Measurements from ENCODE around the gene PKNOX2. TPM values are rescaled to one million over a fixed set of nuclear protein-coding genes. Genes with fewer than 3 reads are reported as not detected.

The PKNOX2 gene
- total and polyA plus RNA-seq, 2 of the 8 experiments (the other 6 are each of a cell fraction or from before 2014, with no cell fraction given), result 2.0 TPM

DNA sequence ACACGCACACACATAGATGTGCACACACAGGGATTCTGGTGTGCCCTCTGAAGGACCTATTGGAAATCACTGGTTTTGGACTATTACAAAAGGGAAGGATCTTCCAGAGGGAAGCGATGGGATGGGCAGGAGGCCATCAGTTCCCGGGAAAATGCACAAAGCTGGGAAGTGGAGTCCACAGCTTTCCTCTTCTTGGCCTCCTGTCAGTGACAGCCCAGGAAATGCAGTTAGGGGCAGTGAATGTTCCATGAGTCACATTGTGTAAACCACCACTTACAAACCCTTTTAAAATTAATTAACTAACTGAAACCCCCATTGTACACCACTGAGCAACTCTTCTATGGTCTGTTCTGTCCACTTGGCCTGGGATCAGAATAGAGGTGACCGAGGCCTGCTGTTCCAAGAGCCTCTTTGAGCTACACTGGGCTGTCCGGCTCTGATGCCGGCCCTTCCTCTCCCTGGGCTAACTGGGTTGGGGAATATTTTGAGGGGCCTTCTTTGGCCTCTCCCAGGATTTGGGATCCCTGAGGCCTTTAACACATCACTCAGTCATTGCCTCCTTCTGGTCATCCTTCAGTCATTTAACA lies 193.8 kb downstream of the PKNOX2 start (continued):
- TF ChIP-seq, protein P1, sequence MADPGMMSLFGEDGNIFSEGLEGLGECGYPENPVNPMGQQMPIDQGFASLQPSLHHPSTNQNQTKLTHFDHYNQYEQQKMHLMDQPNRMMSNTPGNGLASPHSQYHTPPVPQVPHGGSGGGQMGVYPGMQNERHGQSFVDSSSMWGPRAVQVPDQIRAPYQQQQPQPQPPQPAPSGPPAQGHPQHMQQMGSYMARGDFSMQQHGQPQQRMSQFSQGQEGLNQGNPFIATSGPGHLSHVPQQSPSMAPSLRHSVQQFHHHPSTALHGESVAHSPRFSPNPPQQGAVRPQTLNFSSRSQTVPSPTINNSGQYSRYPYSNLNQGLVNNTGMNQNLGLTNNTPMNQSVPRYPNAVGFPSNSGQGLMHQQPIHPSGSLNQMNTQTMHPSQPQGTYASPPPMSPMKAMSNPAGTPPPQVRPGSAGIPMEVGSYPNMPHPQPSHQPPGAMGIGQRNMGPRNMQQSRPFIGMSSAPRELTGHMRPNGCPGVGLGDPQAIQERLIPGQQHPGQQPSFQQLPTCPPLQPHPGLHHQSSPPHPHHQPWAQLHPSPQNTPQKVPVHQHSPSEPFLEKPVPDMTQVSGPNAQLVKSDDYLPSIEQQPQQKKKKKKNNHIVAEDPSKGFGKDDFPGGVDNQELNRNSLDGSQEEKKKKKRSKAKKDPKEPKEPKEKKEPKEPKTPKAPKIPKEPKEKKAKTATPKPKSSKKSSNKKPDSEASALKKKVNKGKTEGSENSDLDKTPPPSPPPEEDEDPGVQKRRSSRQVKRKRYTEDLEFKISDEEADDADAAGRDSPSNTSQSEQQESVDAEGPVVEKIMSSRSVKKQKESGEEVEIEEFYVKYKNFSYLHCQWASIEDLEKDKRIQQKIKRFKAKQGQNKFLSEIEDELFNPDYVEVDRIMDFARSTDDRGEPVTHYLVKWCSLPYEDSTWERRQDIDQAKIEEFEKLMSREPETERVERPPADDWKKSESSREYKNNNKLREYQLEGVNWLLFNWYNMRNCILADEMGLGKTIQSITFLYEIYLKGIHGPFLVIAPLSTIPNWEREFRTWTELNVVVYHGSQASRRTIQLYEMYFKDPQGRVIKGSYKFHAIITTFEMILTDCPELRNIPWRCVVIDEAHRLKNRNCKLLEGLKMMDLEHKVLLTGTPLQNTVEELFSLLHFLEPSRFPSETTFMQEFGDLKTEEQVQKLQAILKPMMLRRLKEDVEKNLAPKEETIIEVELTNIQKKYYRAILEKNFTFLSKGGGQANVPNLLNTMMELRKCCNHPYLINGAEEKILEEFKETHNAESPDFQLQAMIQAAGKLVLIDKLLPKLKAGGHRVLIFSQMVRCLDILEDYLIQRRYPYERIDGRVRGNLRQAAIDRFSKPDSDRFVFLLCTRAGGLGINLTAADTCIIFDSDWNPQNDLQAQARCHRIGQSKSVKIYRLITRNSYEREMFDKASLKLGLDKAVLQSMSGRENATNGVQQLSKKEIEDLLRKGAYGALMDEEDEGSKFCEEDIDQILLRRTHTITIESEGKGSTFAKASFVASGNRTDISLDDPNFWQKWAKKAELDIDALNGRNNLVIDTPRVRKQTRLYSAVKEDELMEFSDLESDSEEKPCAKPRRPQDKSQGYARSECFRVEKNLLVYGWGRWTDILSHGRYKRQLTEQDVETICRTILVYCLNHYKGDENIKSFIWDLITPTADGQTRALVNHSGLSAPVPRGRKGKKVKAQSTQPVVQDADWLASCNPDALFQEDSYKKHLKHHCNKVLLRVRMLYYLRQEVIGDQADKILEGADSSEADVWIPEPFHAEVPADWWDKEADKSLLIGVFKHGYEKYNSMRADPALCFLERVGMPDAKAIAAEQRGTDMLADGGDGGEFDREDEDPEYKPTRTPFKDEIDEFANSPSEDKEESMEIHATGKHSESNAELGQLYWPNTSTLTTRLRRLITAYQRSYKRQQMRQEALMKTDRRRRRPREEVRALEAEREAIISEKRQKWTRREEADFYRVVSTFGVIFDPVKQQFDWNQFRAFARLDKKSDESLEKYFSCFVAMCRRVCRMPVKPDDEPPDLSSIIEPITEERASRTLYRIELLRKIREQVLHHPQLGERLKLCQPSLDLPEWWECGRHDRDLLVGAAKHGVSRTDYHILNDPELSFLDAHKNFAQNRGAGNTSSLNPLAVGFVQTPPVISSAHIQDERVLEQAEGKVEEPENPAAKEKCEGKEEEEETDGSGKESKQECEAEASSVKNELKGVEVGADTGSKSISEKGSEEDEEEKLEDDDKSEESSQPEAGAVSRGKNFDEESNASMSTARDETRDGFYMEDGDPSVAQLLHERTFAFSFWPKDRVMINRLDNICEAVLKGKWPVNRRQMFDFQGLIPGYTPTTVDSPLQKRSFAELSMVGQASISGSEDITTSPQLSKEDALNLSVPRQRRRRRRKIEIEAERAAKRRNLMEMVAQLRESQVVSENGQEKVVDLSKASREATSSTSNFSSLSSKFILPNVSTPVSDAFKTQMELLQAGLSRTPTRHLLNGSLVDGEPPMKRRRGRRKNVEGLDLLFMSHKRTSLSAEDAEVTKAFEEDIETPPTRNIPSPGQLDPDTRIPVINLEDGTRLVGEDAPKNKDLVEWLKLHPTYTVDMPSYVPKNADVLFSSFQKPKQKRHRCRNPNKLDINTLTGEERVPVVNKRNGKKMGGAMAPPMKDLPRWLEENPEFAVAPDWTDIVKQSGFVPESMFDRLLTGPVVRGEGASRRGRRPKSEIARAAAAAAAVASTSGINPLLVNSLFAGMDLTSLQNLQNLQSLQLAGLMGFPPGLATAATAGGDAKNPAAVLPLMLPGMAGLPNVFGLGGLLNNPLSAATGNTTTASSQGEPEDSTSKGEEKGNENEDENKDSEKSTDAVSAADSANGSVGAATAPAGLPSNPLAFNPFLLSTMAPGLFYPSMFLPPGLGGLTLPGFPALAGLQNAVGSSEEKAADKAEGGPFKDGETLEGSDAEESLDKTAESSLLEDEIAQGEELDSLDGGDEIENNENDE (IDR thresholded peaks at IDR 0.05; ENCODE audit: insufficient replicate concordance, low read length), result no peak
- TF ChIP-seq TBP (IDR thresholded peaks at IDR 0.05; ENCODE audit: low read depth, low read length) (no peak), POLR2AphosphoS5 (IDR thresholded peaks at IDR 0.05; ENCODE audit: low read depth, low read length) (no peak), SUZ12 (IDR thresholded peaks at IDR 0.05; ENCODE audit: low read length) (no peak)
- TF ChIP-seq, protein P2, sequence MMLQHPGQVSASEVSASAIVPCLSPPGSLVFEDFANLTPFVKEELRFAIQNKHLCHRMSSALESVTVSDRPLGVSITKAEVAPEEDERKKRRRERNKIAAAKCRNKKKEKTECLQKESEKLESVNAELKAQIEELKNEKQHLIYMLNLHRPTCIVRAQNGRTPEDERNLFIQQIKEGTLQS (IDR thresholded peaks at IDR 0.05; ENCODE audit: insufficient read depth, low read depth, low read length), result no peak

Measured in H1 (cell line).